Common myeloid progenitor, CD34-positive (primary cell): ENCODE data around the gene SNRPE.

Experiments used
- CTCF ChIA-PET: fragments of 350-600 bp; sonication (Branson Sonifier 250); formaldehyde crosslinking; loops from one replicate; lab custom pipeline; 2021; ENCODE audit warnings: antibody characterized with exemption; lab: Charles Lee
- POLR2A ChIA-PET: fragments of 350-600 bp; sonication (Branson Sonifier 250); formaldehyde crosslinking; loops from one replicate; lab custom pipeline; 2021; ENCODE audit warnings: antibody characterized with exemption; lab: Charles Lee
- DNase-seq, 3 donors: peaks; one replicate each; pipeline versions ENCODE4 v3.0.0 to v3.0.0-alpha.2; 2013
- H3K27ac ChIP-seq, 2 experiments: 1 replicate in 1 of 2; 2 replicates in 1 of 2; pipeline ENCODE4 v1.7.0; 2013; ENCODE audit warnings: inconsistent platforms in 2 of 2, low read length in 2 of 2, mild to moderate bottlenecking in 2 of 2, low read depth in 1 of 2, moderate library complexity in 1 of 2; ENCODE audit not compliant: severe bottlenecking in 2 of 2, insufficient read depth in 1 of 2, poor library complexity in 1 of 2
- H3K27me3 ChIP-seq, 5 experiments: replicated peaks in 2 of 5; 1 replicate in 3 of 5; 2 replicates in 2 of 5; pipeline versions ENCODE4 v1.6.1 to v1.7.0; 2013; ENCODE audit warnings: low read length in 4 of 5, mild to moderate bottlenecking in 2 of 5, moderate library complexity in 2 of 5, inconsistent platforms in 1 of 5; ENCODE audit not compliant: insufficient read depth in 5 of 5, control insufficient read depth in 4 of 5
- H3K36me3 ChIP-seq, 4 experiments: 1 replicate in 2 of 4; 2 replicates in 2 of 4; pipeline versions ENCODE4 v1.6.1 to v1.7.0; 2013; ENCODE audit warnings: low read length in 3 of 4, control low read depth in 1 of 4, mild to moderate bottlenecking in 1 of 4; ENCODE audit not compliant: control insufficient read depth in 4 of 4, insufficient read depth in 4 of 4
- H3K4me1 ChIP-seq, 4 experiments: 1 replicate in 3 of 4; 2 replicates in 1 of 4; pipeline versions ENCODE4 v1.6.1 to v1.7.1; 2013; ENCODE audit warnings: low read length in 3 of 4, mild to moderate bottlenecking in 3 of 4, control low read depth in 1 of 4, inconsistent platforms in 1 of 4, moderate library complexity in 1 of 4; ENCODE audit not compliant: control insufficient read depth in 4 of 4, insufficient read depth in 4 of 4; ENCODE audit errors: control extremely low read depth in 1 of 4
- H3K4me3 ChIP-seq, 7 experiments: 1 replicate in 4 of 7; 2 replicates in 3 of 7; pipeline versions ENCODE4 v1.5.1 to v1.7.0; 2013; ENCODE audit warnings: mild to moderate bottlenecking in 7 of 7, low read length in 6 of 7, moderate library complexity in 6 of 7, inconsistent platforms in 2 of 7, low read depth in 2 of 7, control low read depth in 1 of 7; ENCODE audit not compliant: insufficient read depth in 4 of 7, control insufficient read depth in 1 of 7; ENCODE audit errors: extremely low read depth in 1 of 7
- H3K9me3 ChIP-seq, 5 experiments: 1 replicate in 4 of 5; 2 replicates in 1 of 5; pipeline versions ENCODE4 v1.6.1 to v1.7.1; 2013; ENCODE audit warnings: low read length in 4 of 5, mild to moderate bottlenecking in 2 of 5, inconsistent platforms in 1 of 5, low read depth in 1 of 5, moderate library complexity in 1 of 5; ENCODE audit not compliant: control insufficient read depth in 4 of 5, insufficient read depth in 2 of 5; ENCODE audit errors: control extremely low read depth in 1 of 5
- WGBS: methylation state at CpG from one replicate; pipeline ENCODE4 v1.1.5; 2013; ENCODE audit not compliant: insufficient coverage; 5-methylcytosine and 5-hydroxymethylcytosine counted together

The SNRPE gene

GRCh38 chr1:203871114-203871880 lies 9.9 kb downstream of the SNRPE start:
- H3K9me3 ChIP-seq, result no peaks in the 10 kb centered on the region
- DNase-seq, result peak; percentile 69 to 84 (median 82)
- WGBS, result no CpG with 5 or more reads among the region's 3 CpGs
- H3K27me3 ChIP-seq, result no peaks in the 10 kb centered on the region
- H3K27ac ChIP-seq, result no peak overlapping the region
- CTCF ChIA-PET, result interaction anchor here (0.7 to 8.5 kb wide), 23 partner anchors 9 to 492 kb away, joined by 3 to 322 read pairs (median 5); no protein-coding TSS in a partner anchor
- no peak overlapping the region for H3K4me3 ChIP-seq
- POLR2A ChIA-PET, result no interaction called here
- peaks cover 15 to 60% (median 37%) of the 10 kb centered on the region in 4 experiments for H3K36me3 ChIP-seq
- H3K4me1 ChIP-seq, result no peaks in the 10 kb centered on the region

- Histone ChIP-seq H3K9me3 (no peaks in the 10 kb centered on the region), H3K27ac (no peak overlapping the region), H3K4me1 (no peaks in the 10 kb centered on the region), H3K27me3 (no peaks in the 10 kb centered on the region), H3K4me3 (no peak overlapping the region), H3K36me3 (peaks cover 17 to 45% (median 30%) of the 10 kb centered on the region in 4 experiments)
- POLR2A ChIA-PET, result interaction anchor here (0.7 kb wide), 1 partner anchor 12 kb away, joined by 3 read pairs; no protein-coding TSS in a partner anchor
- CTCF ChIA-PET, result interaction anchor here (0.8 to 8.5 kb wide), 8 partner anchors 8 to 526 kb away, joined by 3 to 322 read pairs (median 4); partner anchors contain the start of gene SNRPE
- WGBS, result 95% methylated on average over 8 of the region's 8 CpGs
- DNase-seq, result no peak
These were observed 11.7 kb downstream of the SNRPE start for GRCh38 chr1:203873094-203873493.

- H3K9me3 ChIP-seq, result no peaks in the 10 kb centered on the region
- H3K27ac ChIP-seq, result no peak overlapping the region
- no peaks in the 10 kb centered on the region for H3K4me1 ChIP-seq
- WGBS, result 100% methylated on average over 1 of the region's 3 CpGs
- no peak for DNase-seq
- ChIA-PET CTCF (no interaction called here), POLR2A (no interaction called here)
- H3K36me3 ChIP-seq, result peaks cover 5 to 11% (median 7%) of the 10 kb centered on the region in 4 experiments
- H3K4me3 ChIP-seq, result no peak overlapping the region
- no peaks in the 10 kb centered on the region for H3K27me3 ChIP-seq
These were observed 17.0 kb downstream of the SNRPE start for GRCh38 chr1:203878422-203878821.

GRCh38 chr1:203880606-203881005 lies 19.2 kb downstream of the SNRPE start:
- 100% methylated on average over 5 of the region's 5 CpGs for WGBS
- ChIA-PET POLR2A (no interaction called here), CTCF (interaction anchor here (0.6 to 2.2 kb wide), 3 partner anchors 10 to 248 kb away, joined by 3 to 13 read pairs (median 9); no protein-coding TSS in a partner anchor)
- no peaks in the 10 kb centered on the region for H3K4me1 ChIP-seq
- H3K27ac ChIP-seq, result no peak overlapping the region
- DNase-seq, result no peak
- H3K27me3 ChIP-seq, result no peaks in the 10 kb centered on the region
- no peak overlapping the region for H3K4me3 ChIP-seq
- H3K9me3 ChIP-seq, result no peaks in the 10 kb centered on the region
- peaks cover 3 to 9% (median 3%) of the 10 kb centered on the region in 4 experiments for H3K36me3 ChIP-seq

GRCh38 chr1:203888807-203889251 lies 27.4 kb downstream of the SNRPE start:
- Histone ChIP-seq H3K27ac (no peak overlapping the region), H3K4me3 (no peak overlapping the region), H3K36me3 (no peaks in the 10 kb centered on the region), H3K27me3 (no peaks in the 10 kb centered on the region), H3K4me1 (peaks cover 0 to 4% (median 2%) of the 10 kb centered on the region in 4 experiments), H3K9me3 (peaks cover 0 to 2% (median 0%) of the 10 kb centered on the region in 5 experiments)
- DNase-seq, result no peak
- CTCF ChIA-PET, result interaction anchor here (1.5 kb wide), 1 partner anchor 17 kb away, joined by 5 read pairs; no protein-coding TSS in a partner anchor
- POLR2A ChIA-PET, result no interaction called here

- no peak overlapping the region for H3K27ac ChIP-seq
- POLR2A ChIA-PET, result no interaction called here
- no peak overlapping the region for H3K4me3 ChIP-seq
- 100% methylated on average over 2 of the region's 2 CpGs for WGBS
- peaks cover 0 to 4% (median 2%) of the 10 kb centered on the region in 4 experiments for H3K4me1 ChIP-seq
- CTCF ChIA-PET, result interaction anchor here (1.5 kb wide), 1 partner anchor 21 kb away, joined by 3 read pairs; no protein-coding TSS in a partner anchor
- peaks cover 0 to 8% (median 3%) of the 10 kb centered on the region in 5 experiments for H3K9me3 ChIP-seq
- H3K36me3 ChIP-seq, result no peaks in the 10 kb centered on the region
- no peak for DNase-seq
- H3K27me3 ChIP-seq, result no peaks in the 10 kb centered on the region
These were observed 30.6 kb downstream of the SNRPE start for GRCh38 chr1:203891950-203892349.
